Neural progenitor cell (in vitro differentiated cells): ENCODE results near the gene PDGFRA.
"Not testable (repeated sequence)": the region's sequence is repeated elsewhere in the genome, so short reads cannot be mapped to it uniquely, and the experiment has no call there.

ENCODE experiments used
- EZH2 ChIP-seq: fragments of 200-600 bp; sonication (generic); IDR thresholded peaks from 2 replicates; pipeline ENCODE4 v1.6.1; 2017; ENCODE audit warnings: antibody characterized with exemption, mild to moderate bottlenecking, moderate library complexity
- TF ChIP-seq, protein P1 (sequence below): fragments of 200-600 bp; sonication (generic); IDR thresholded peaks from 2 replicates; pipeline ENCODE4 v1.5.1; 2017; ENCODE audit warnings: antibody characterized with exemption, mild to moderate bottlenecking

DNA sequence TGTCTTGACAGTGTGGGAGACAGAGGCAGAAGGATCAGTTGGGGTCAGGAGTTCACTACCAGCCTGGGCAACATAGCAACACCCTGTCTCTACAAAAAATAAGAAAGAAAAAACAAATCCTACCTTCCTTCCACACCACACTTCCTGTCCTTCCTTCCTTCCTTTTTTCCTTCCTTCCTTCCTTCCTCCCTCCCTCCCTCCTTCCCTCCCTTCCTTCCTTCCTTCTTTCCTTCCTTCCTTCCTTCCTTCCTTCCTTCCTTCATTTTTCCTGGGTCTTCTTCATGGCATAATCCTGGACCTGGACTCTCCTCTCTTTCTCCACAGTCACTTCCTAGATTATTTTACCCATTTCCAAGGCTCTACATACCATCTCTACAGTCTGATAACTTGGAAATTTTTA lies 105.7 kb downstream of the PDGFRA start:
- not testable (repeated sequence) for TF ChIP-seq EZH2
- TF ChIP-seq, protein P1, sequence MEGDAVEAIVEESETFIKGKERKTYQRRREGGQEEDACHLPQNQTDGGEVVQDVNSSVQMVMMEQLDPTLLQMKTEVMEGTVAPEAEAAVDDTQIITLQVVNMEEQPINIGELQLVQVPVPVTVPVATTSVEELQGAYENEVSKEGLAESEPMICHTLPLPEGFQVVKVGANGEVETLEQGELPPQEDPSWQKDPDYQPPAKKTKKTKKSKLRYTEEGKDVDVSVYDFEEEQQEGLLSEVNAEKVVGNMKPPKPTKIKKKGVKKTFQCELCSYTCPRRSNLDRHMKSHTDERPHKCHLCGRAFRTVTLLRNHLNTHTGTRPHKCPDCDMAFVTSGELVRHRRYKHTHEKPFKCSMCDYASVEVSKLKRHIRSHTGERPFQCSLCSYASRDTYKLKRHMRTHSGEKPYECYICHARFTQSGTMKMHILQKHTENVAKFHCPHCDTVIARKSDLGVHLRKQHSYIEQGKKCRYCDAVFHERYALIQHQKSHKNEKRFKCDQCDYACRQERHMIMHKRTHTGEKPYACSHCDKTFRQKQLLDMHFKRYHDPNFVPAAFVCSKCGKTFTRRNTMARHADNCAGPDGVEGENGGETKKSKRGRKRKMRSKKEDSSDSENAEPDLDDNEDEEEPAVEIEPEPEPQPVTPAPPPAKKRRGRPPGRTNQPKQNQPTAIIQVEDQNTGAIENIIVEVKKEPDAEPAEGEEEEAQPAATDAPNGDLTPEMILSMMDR, result not testable (repeated sequence)
